Lower leg skin (tissue), 3 donors: Measurements from ENCODE around the gene HAGH.

Source experiments
- CTCF ChIP-seq, 3 donors: fragments of 450-650 bp; IDR thresholded peaks; one replicate each; pipeline ENCODE4 v1.5.1; 2016; ENCODE audit warnings: antibody characterized with exemption in 3 of 3, mild to moderate bottlenecking in 3 of 3, moderate library complexity in 2 of 3
- POLR2A ChIP-seq, 2 donors: fragments of 450-650 bp; IDR thresholded peaks; one replicate each; pipeline ENCODE4 v1.6.1; 2016 to 2017; ENCODE audit warnings: antibody characterized with exemption in 2 of 2, mild to moderate bottlenecking in 1 of 2, moderate library complexity in 1 of 2

- TF ChIP-seq CTCF (IDR thresholded peaks at IDR 0.05) (no peak), POLR2A (IDR thresholded peaks at IDR 0.05) (no peak)
Observed at GRCh38 chr16:1865902-1866690, 39.5 kb upstream of the HAGH start.
